ENCODE measurements around the gene COMMD4.

DNA sequence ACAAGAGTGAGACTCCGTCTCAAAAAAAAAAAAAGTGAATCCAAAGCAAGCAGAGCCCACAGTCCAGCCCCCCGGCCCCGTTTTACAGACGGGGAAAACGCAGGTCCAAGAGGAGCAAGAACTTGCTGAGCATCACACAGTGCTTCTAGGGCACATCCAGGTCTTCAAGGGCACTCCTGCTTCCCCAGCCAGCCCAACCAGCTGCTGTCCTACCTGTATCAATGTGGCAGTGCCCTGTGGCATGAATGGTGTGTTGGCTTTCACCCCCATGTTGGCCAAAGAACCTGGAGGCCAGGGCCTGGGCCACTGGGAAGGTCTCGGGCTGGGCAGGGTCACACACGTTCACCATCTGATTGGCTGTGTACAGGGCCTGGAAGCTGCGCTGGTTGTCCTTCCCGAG lies 27.9 kb downstream of the COMMD4 start:
- TF ChIP-seq, protein P1, sequence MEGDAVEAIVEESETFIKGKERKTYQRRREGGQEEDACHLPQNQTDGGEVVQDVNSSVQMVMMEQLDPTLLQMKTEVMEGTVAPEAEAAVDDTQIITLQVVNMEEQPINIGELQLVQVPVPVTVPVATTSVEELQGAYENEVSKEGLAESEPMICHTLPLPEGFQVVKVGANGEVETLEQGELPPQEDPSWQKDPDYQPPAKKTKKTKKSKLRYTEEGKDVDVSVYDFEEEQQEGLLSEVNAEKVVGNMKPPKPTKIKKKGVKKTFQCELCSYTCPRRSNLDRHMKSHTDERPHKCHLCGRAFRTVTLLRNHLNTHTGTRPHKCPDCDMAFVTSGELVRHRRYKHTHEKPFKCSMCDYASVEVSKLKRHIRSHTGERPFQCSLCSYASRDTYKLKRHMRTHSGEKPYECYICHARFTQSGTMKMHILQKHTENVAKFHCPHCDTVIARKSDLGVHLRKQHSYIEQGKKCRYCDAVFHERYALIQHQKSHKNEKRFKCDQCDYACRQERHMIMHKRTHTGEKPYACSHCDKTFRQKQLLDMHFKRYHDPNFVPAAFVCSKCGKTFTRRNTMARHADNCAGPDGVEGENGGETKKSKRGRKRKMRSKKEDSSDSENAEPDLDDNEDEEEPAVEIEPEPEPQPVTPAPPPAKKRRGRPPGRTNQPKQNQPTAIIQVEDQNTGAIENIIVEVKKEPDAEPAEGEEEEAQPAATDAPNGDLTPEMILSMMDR (IDR thresholded peaks at IDR 0.05; ENCODE audit: control extremely low read depth in 1 of 3, insufficient read depth in 1 of 3, low read depth in 1 of 3, low read length in 3 of 3): no peak
- TF ChIP-seq BRCA1 (IDR thresholded peaks at IDR 0.05; ENCODE audit: low read depth, low read length) (no peak), SRF (IDR thresholded peaks at IDR 0.05; ENCODE audit: low read depth, low read length) (no peak), HDAC6 (IDR thresholded peaks at IDR 0.05; ENCODE audit: low read depth, low read length) (no peak), CREB1 (IDR thresholded peaks at IDR 0.05) (no peak), SIN3A (conservative IDR thresholded peaks at IDR 0.05 in 1 of 2, IDR thresholded peaks at IDR 0.05 in 1 of 2; ENCODE audit: low read depth in 1 of 2, low read length in 2 of 2) (no peak), SP1 (IDR thresholded peaks at IDR 0.05; ENCODE audit: low read depth, low read length) (no peak), YY1 (IDR thresholded peaks at IDR 0.05; ENCODE audit: low read depth, low read length) (no peak), RFX5 (IDR thresholded peaks at IDR 0.05; ENCODE audit: borderline replicate concordance, low read depth, low read length) (no peak), JUND (IDR thresholded peaks at IDR 0.05; ENCODE audit: low read length) (no peak), POLR2A (IDR thresholded peaks at IDR 0.05; ENCODE audit: control extremely low read depth in 1 of 2, low read depth in 2 of 2, low read length in 2 of 2) (no peak), EP300 (IDR thresholded peaks at IDR 0.05; ENCODE audit: borderline replicate concordance in 1 of 2, low read depth in 2 of 2, low read length in 2 of 2) (no peak), GABPA (IDR thresholded peaks at IDR 0.05; ENCODE audit: borderline replicate concordance, insufficient read depth, low read length) (no peak)
